ENCODE results near the gene NCKAP5. TPM values are rescaled to one million over a fixed set of nuclear protein-coding genes. Genes with fewer than 3 reads are reported as not detected.

Gene NCKAP5
- total and polyA plus RNA-seq, 2 of the 8 experiments (the other 6 are each of a cell fraction or from before 2014, with no cell fraction given) = 0.27 to 0.86 TPM

DNA sequence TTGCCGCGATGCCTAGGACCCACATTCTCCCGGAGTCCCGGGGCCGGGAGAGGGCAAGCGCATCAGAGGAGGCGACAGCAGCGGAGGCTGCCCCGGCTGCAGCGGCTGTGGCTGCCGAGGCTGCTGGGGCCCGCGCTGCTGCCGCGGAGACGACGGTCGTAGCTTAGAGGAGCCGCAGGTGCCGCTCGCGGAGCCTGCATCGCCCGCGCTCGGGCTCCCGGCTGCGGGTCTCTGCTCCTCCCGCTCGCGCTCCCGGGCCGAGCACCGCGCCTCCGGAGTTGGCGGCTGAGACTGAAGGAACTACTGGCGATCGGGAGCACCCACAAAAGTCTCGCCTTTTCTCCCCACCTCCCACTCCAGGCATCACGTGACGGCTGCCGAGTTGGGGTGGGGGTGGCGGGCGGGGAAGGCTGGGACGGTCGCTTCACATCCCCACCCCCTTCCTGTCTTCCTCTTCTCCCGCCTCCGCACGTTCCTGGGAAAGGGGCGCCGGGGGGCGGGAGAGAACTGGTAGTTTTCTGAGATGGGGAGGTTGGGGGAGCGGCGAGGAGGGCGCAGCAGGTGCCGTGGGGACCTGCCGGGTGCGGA, 898.3 kb downstream of the NCKAP5 start, which contains the start of gene LYPD1 (continued):
- TF ChIP-seq, protein P1, sequence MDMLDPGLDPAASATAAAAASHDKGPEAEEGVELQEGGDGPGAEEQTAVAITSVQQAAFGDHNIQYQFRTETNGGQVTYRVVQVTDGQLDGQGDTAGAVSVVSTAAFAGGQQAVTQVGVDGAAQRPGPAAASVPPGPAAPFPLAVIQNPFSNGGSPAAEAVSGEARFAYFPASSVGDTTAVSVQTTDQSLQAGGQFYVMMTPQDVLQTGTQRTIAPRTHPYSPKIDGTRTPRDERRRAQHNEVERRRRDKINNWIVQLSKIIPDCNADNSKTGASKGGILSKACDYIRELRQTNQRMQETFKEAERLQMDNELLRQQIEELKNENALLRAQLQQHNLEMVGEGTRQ (IDR thresholded peaks at IDR 0.05; ENCODE audit: low read length) = peak; percentile 67
- no peak; a peak in 1 of 4 replicates for TF ChIP-seq HDAC2 (IDR thresholded peaks at IDR 0.05; ENCODE audit: borderline replicate concordance in 1 of 2, low read depth in 2 of 2, low read length in 2 of 2)
- TF ChIP-seq CBX5 (IDR thresholded peaks at IDR 0.05; ENCODE audit: low read depth, low read length) = no peak
- no peak for TF ChIP-seq TAF1 (IDR thresholded peaks at IDR 0.05; ENCODE audit: low read depth, low read length)
- no peak for TF ChIP-seq EP300 (IDR thresholded peaks at IDR 0.05; ENCODE audit: borderline replicate concordance in 1 of 2, low read depth in 2 of 2, low read length in 2 of 2)
